Middle frontal gyrus (tissue), 1 donor: ENCODE results near the gene SIGMAR1.
A peak's percentile ranks its signal among the peaks of the same experiment; 100 is the strongest.

Experiments used
- DNase-seq: peaks from one replicate; pipeline ENCODE4 v3.0.0-alpha.2; 2015; ENCODE audit warnings: low spot score; ENCODE audit errors: extremely low spot score

The SIGMAR1 gene

GRCh38 chr9:34637356-34638137, at the start of gene SIGMAR1:
TSS of gene SIGMAR1 (minus strand) at chr9:34637787. CDS start at chr9:34637697, 90 bp downstream.
- peak; percentile 85 for DNase-seq

- no peak for DNase-seq
Measured at GRCh38 chr9:34686732-34687131, 49.1 kb upstream of the SIGMAR1 start.

- no peak for DNase-seq
Measured at GRCh38 chr9:34686231-34686630, 48.6 kb upstream of the SIGMAR1 start.

GRCh38 chr9:34685591-34685990, 48.0 kb upstream of the SIGMAR1 start:
- no peak for DNase-seq

GRCh38 chr9:34684816-34685215, 47.2 kb upstream of the SIGMAR1 start:
- no peak for DNase-seq

GRCh38 chr9:34684145-34684544, 46.6 kb upstream of the SIGMAR1 start:
- DNase-seq, result no peak

GRCh38 chr9:34675869-34676268, 38.3 kb upstream of the SIGMAR1 start:
- DNase-seq, result no peak

- DNase-seq, result no peak
Measured at GRCh38 chr9:34675048-34675714, 37.6 kb upstream of the SIGMAR1 start.

GRCh38 chr9:34674440-34674839, 36.9 kb upstream of the SIGMAR1 start:
- DNase-seq, result no peak

- DNase-seq, result no peak
Measured at GRCh38 chr9:34671307-34671706, 33.7 kb upstream of the SIGMAR1 start.

GRCh38 chr9:34669809-34670562, 32.4 kb upstream of the SIGMAR1 start:
- DNase-seq, result no peak

GRCh38 chr9:34665381-34666250, 28.0 kb upstream of the SIGMAR1 start:
- peak; percentile 89 for DNase-seq

GRCh38 chr9:34665067-34665380, 27.4 kb upstream of the SIGMAR1 start:
- no peak for DNase-seq

- DNase-seq, result peak; percentile 48
Measured at GRCh38 chr9:34664281-34665066, 26.9 kb upstream of the SIGMAR1 start.

- no peak for DNase-seq
Measured at GRCh38 chr9:34663303-34663605, 25.7 kb upstream of the SIGMAR1 start.

GRCh38 chr9:34662526-34663302, 25.1 kb upstream of the SIGMAR1 start, which contains the start of gene CCL27:
TSS of gene CCL27 (minus strand) at chr9:34662657. CDS start at chr9:34662633, 24 bp downstream.
- DNase-seq, result no peak

GRCh38 chr9:34659592-34660253, 22.1 kb upstream of the SIGMAR1 start:
- DNase-seq, result no peak

- no peak for DNase-seq
Measured at GRCh38 chr9:34658461-34658860, 20.9 kb upstream of the SIGMAR1 start.

- DNase-seq, result no peak
Measured at GRCh38 chr9:34656992-34657391, 19.4 kb upstream of the SIGMAR1 start.
